HCT116 (cell line): ENCODE data around the gene YTHDF1. TPM values are rescaled to one million over a fixed set of nuclear protein-coding genes. Genes with fewer than 3 reads are reported as not detected.

Source experiments
- ATAC-seq: fragments of 200-7000 bp; cut with Tn5 transposase; 2 replicates; pipeline ENCODE4 v1.9.1; 2020; ENCODE audit warnings: mild to moderate bottlenecking, moderate library complexity
- BruUV-seq: library from RNA; stranded (reverse); fragments of 400-500 nt; replicated peaks from 2 replicates; lab custom pipeline; 2021; lab: Mats Ljungman, UMichigan
- CTCF ChIA-PET: fragments of 300-600 bp; sonication (Branson Sonifier 250); formaldehyde crosslinking; loops from one replicate; lab custom pipeline; 2021; ENCODE audit warnings: antibody characterized with exemption; lab: Charles Lee
- POLR2A ChIA-PET: fragments of 300-600, 350-600 bp; sonication (Branson Sonifier 250); formaldehyde crosslinking; loops from one replicate; lab custom pipeline; 2021; ENCODE audit warnings: antibody characterized with exemption; lab: Charles Lee
- RAD21 ChIA-PET, 2 experiments: fragments of 300-600 bp; sonication (Branson Sonifier 250); formaldehyde crosslinking; loops; one replicate each; lab custom pipeline; 2023; ENCODE audit warnings: low total read pairs in 2 of 2; ENCODE audit not compliant: uncharacterized antibody in 2 of 2, unreplicated experiment in 2 of 2, low non-redundant PET in 1 of 2; lab: Charles Lee
- DNase-seq: peaks from one replicate; pipeline ENCODE4 v3.0.0-alpha.2; 2010; ENCODE audit warnings: low read depth, low spot score
- H2AFZ ChIP-seq: fragments of 200-600 bp; shearing (Covaris generic), sonication (generic); 2 replicates; pipeline ENCODE4 v1.6.1; 2017; ENCODE audit warnings: low read depth, mixed run types, mixed read lengths, antibody characterized with exemption, low read length; ENCODE audit not compliant: poor library complexity, severe bottlenecking
- H3K27ac ChIP-seq: 2 replicates; pipeline ENCODE4 v1.5.1; 2012; ENCODE audit warnings: low read depth, low read length
- H3K27me3 ChIP-seq: fragments of 200-600 bp; sonication (generic); 2 replicates; pipeline ENCODE4 v1.6.1; 2016; ENCODE audit warnings: mixed run types, low read length, mixed read lengths; ENCODE audit not compliant: insufficient read depth
- H3K36me3 ChIP-seq, 2 experiments: fragments of 200-500 bp in 1 of 2; fragments of 200-600 bp in 1 of 2; sonication (Bioruptor generic) in 1 of 2; sonication (generic) in 1 of 2; 2 replicates each; pipeline versions ENCODE4 v1.5.1 to v1.6.1; 2014 to 2016; ENCODE audit warnings: low read length in 2 of 2, inconsistent platforms in 1 of 2, mixed read lengths in 1 of 2, mixed run types in 1 of 2; ENCODE audit not compliant: insufficient read depth in 2 of 2, control insufficient read depth in 1 of 2
- H3K4me1 ChIP-seq, 2 experiments: fragments of 200-600 bp in 1 of 2; sonication (generic) in 1 of 2; 2 replicates each; pipeline versions ENCODE4 v1.5.1 to v1.6.1; 2012 to 2017; ENCODE audit warnings: low read length in 2 of 2, inconsistent platforms in 1 of 2, mild to moderate bottlenecking in 1 of 2, mixed read lengths in 1 of 2, mixed run types in 1 of 2, moderate library complexity in 1 of 2; ENCODE audit not compliant: insufficient read depth in 2 of 2, control insufficient read depth in 1 of 2
- H3K4me2 ChIP-seq: fragments of 200-600 bp; sonication (generic); 2 replicates; pipeline ENCODE4 v1.6.1; 2017; ENCODE audit warnings: mixed run types, low read length, mixed read lengths
- H3K4me3 ChIP-seq, 2 experiments: fragments of 200-600 bp in 1 of 2; sonication (generic) in 1 of 2; replicated peaks in 1 of 2; 2 replicates each; pipeline ENCODE4 v1.5.1; 2011 to 2016; ENCODE audit warnings: low read length in 2 of 2, control low read depth in 1 of 2, low read depth in 1 of 2, mild to moderate bottlenecking in 1 of 2, mixed read lengths in 1 of 2, mixed run types in 1 of 2
- H3K79me2 ChIP-seq: fragments of 200-600 bp; sonication (generic); 2 replicates; pipeline ENCODE4 v1.6.1; 2017; ENCODE audit warnings: mild to moderate bottlenecking, mixed run types, low read length, moderate library complexity, mixed read lengths; ENCODE audit not compliant: insufficient read depth
- H3K9ac ChIP-seq: fragments of 200-600 bp; sonication (generic); 2 replicates; pipeline ENCODE4 v1.6.1; 2016; ENCODE audit warnings: low read length, mixed read lengths
- H3K9me2 ChIP-seq: fragments of 200-600 bp; sonication (generic), shearing (Covaris generic); 2 replicates; pipeline ENCODE4 v1.6.1; 2017; ENCODE audit warnings: mixed run types, mild to moderate bottlenecking, moderate library complexity; ENCODE audit not compliant: insufficient read depth
- H3K9me3 ChIP-seq, 2 experiments: fragments of 200-500 bp in 1 of 2; fragments of 200-600 bp in 1 of 2; sonication (Bioruptor generic) in 1 of 2; sonication (generic) in 1 of 2; 2 replicates each; pipeline ENCODE4 v1.6.1; 2014 to 2017; ENCODE audit warnings: low read length in 2 of 2, mixed read lengths in 2 of 2, inconsistent platforms in 1 of 2, low read depth in 1 of 2, mild to moderate bottlenecking in 1 of 2, mixed run types in 1 of 2, moderate library complexity in 1 of 2; ENCODE audit not compliant: control insufficient read depth in 1 of 2, insufficient read depth in 1 of 2
- H4K20me1 ChIP-seq: fragments of 200-600 bp; sonication (generic), shearing (Covaris generic); 2 replicates; pipeline ENCODE4 v1.6.1; 2017; ENCODE audit warnings: mixed run types, mild to moderate bottlenecking, moderate library complexity; ENCODE audit not compliant: insufficient read depth
- CBX3 ChIP-seq: IDR thresholded peaks from 2 replicates; pipeline ENCODE4 v1.6.1; 2012; ENCODE audit warnings: low read depth
- CEBPB ChIP-seq: IDR thresholded peaks from 2 replicates; pipeline ENCODE4 v1.6.1; 2012; ENCODE audit warnings: low read depth
- FOSL1 ChIP-seq: IDR thresholded peaks from 2 replicates; pipeline ENCODE4 v1.6.1; 2012; ENCODE audit warnings: low read depth
- JUND ChIP-seq: IDR thresholded peaks from 2 replicates; pipeline ENCODE4 v1.6.1; 2012
- POLR2A ChIP-seq: IDR thresholded peaks from 2 replicates; pipeline ENCODE4 v1.7.0; 2011; ENCODE audit warnings: borderline replicate concordance; ENCODE audit not compliant: insufficient read depth, insufficient read length; ENCODE audit errors: extremely low read depth
- POLR2AphosphoS5 ChIP-seq: IDR thresholded peaks from 2 replicates; pipeline ENCODE4 v1.6.1; 2011; ENCODE audit warnings: mild to moderate bottlenecking, low read depth, low read length, moderate library complexity
- RAD21 ChIP-seq: IDR thresholded peaks from 2 replicates; pipeline ENCODE4 v1.6.1; 2012; ENCODE audit warnings: low read depth, mild to moderate bottlenecking
- SIN3A ChIP-seq: IDR thresholded peaks from 2 replicates; pipeline ENCODE4 v1.6.1; 2012; ENCODE audit warnings: low read depth
- SP1 ChIP-seq: IDR thresholded peaks from 2 replicates; pipeline ENCODE4 v1.6.1; 2012; ENCODE audit warnings: low read depth
- SRF ChIP-seq: IDR thresholded peaks from 2 replicates; pipeline ENCODE4 v1.6.1; 2012; ENCODE audit warnings: low read depth
- TCF7L2 ChIP-seq: IDR thresholded peaks from 2 replicates; pipeline ENCODE4 v1.7.0; 2011; ENCODE audit warnings: borderline replicate concordance, inconsistent platforms; ENCODE audit not compliant: insufficient read depth, insufficient read length; ENCODE audit errors: extremely low read depth
- YY1 ChIP-seq: IDR thresholded peaks from 2 replicates; pipeline ENCODE4 v1.6.1; 2011; ENCODE audit warnings: low read length, low read depth, moderate library complexity, mild to moderate bottlenecking; ENCODE audit not compliant: insufficient replicate concordance; ENCODE audit errors: extremely low read depth
- ZFX ChIP-seq: fragments of 450-650 bp; IDR thresholded peaks from 2 replicates; pipeline ENCODE4 v1.6.1; 2017
- ZNF274 ChIP-seq: fragments of 200-500 bp; sonication (Bioruptor generic); IDR thresholded peaks from 2 replicates; pipeline ENCODE4 v1.6.1; 2014; ENCODE audit warnings: mild to moderate bottlenecking, low read depth, low read length, inconsistent platforms
- intact Hi-C: fragments of 100-400 bp; cut with micrococcal nuclease; formaldehyde crosslinking; loops from 2 replicates; pipeline ENCODE4 v1.10.0; 2022
- total RNA-seq: library from RNA; stranded (reverse); gene quantifications from one replicate; pipeline ENCODE4 v1.2.1, GENCODE V29; 2021; ENCODE audit not compliant: unreplicated experiment
- TF ChIP-seq, protein P1 (sequence below): IDR thresholded peaks from 2 replicates; pipeline ENCODE4 v1.6.1; 2011; ENCODE audit warnings: mild to moderate bottlenecking, low read length, moderate library complexity; ENCODE audit not compliant: insufficient replicate concordance; ENCODE audit errors: extremely low read depth
- TF ChIP-seq, protein P2 (sequence below): IDR thresholded peaks from 2 replicates; pipeline ENCODE4 v1.6.1; 2012
- TF ChIP-seq, protein P3 (sequence below): IDR thresholded peaks from 2 replicates; pipeline ENCODE4 v1.6.1; 2012
- TF ChIP-seq, protein P4 (sequence below): IDR thresholded peaks from 2 replicates; pipeline ENCODE4 v1.6.1; 2012; ENCODE audit warnings: low read depth
- TF ChIP-seq, protein P5 (sequence below), 3 experiments: fragments of 200-600 bp in 1 of 3; sonication (generic) in 1 of 3; IDR thresholded peaks in 2 of 3; conservative IDR thresholded peaks in 1 of 3; 2 replicates each; pipeline ENCODE4 v1.5.1; 2012 to 2017; ENCODE audit warnings: low read depth in 2 of 3, low read length in 2 of 3, antibody characterized with exemption in 1 of 3, borderline replicate concordance in 1 of 3, control low read depth in 1 of 3, mild to moderate bottlenecking in 1 of 3, mixed read lengths in 1 of 3, mixed run types in 1 of 3, moderate library complexity in 1 of 3; ENCODE audit not compliant: insufficient read depth in 1 of 3

The YTHDF1 gene
- total RNA-seq, 1 experiment from 2014 or later: 42.8 TPM

DNA sequence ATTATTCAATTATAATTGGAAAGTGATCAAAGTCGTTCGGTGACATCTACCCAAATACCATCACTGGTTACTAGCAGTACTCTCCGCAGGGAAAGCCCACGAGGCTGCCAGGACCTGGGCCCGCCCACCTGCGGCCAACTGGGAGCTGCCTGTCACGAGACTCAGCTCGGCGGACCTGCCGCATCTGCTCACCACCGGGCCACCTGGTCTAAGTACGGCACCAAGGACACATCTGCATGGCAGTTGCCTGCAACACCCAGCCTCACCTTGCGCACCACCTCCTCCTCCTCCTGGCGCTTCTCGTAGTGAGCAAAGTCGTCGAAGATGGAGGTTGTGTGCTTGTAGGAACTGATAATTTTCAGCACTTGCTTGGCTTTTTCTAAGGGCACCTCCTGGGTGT lies 13.9 kb downstream of the YTHDF1 start:
- intact Hi-C loops: no loop called here
- TF ChIP-seq, protein P1, sequence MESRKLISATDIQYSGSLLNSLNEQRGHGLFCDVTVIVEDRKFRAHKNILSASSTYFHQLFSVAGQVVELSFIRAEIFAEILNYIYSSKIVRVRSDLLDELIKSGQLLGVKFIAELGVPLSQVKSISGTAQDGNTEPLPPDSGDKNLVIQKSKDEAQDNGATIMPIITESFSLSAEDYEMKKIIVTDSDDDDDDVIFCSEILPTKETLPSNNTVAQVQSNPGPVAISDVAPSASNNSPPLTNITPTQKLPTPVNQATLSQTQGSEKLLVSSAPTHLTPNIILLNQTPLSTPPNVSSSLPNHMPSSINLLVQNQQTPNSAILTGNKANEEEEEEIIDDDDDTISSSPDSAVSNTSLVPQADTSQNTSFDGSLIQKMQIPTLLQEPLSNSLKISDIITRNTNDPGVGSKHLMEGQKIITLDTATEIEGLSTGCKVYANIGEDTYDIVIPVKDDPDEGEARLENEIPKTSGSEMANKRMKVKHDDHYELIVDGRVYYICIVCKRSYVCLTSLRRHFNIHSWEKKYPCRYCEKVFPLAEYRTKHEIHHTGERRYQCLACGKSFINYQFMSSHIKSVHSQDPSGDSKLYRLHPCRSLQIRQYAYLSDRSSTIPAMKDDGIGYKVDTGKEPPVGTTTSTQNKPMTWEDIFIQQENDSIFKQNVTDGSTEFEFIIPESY: no peak
- TF ChIP-seq POLR2AphosphoS5: no peak
- TF ChIP-seq YY1: no peak
- no peak for TF ChIP-seq TCF7L2
- TF ChIP-seq, protein P2, sequence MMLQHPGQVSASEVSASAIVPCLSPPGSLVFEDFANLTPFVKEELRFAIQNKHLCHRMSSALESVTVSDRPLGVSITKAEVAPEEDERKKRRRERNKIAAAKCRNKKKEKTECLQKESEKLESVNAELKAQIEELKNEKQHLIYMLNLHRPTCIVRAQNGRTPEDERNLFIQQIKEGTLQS: no peak
- no peak for TF ChIP-seq CBX3
- no peak for TF ChIP-seq ZFX
- TF ChIP-seq, protein P3, sequence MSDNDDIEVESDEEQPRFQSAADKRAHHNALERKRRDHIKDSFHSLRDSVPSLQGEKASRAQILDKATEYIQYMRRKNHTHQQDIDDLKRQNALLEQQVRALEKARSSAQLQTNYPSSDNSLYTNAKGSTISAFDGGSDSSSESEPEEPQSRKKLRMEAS: no peak
- TF ChIP-seq ZNF274: no peak
- no peak for TF ChIP-seq JUND
- TF ChIP-seq SIN3A: no peak
- TF ChIP-seq POLR2A: no peak
- TF ChIP-seq, protein P4, sequence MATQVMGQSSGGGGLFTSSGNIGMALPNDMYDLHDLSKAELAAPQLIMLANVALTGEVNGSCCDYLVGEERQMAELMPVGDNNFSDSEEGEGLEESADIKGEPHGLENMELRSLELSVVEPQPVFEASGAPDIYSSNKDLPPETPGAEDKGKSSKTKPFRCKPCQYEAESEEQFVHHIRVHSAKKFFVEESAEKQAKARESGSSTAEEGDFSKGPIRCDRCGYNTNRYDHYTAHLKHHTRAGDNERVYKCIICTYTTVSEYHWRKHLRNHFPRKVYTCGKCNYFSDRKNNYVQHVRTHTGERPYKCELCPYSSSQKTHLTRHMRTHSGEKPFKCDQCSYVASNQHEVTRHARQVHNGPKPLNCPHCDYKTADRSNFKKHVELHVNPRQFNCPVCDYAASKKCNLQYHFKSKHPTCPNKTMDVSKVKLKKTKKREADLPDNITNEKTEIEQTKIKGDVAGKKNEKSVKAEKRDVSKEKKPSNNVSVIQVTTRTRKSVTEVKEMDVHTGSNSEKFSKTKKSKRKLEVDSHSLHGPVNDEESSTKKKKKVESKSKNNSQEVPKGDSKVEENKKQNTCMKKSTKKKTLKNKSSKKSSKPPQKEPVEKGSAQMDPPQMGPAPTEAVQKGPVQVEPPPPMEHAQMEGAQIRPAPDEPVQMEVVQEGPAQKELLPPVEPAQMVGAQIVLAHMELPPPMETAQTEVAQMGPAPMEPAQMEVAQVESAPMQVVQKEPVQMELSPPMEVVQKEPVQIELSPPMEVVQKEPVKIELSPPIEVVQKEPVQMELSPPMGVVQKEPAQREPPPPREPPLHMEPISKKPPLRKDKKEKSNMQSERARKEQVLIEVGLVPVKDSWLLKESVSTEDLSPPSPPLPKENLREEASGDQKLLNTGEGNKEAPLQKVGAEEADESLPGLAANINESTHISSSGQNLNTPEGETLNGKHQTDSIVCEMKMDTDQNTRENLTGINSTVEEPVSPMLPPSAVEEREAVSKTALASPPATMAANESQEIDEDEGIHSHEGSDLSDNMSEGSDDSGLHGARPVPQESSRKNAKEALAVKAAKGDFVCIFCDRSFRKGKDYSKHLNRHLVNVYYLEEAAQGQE: no peak
- TF ChIP-seq CEBPB: no peak
- no peak for TF ChIP-seq FOSL1
- TF ChIP-seq SP1: no peak
- TF ChIP-seq RAD21: no peak
- TF ChIP-seq SRF: no peak
- TF ChIP-seq, protein P5, sequence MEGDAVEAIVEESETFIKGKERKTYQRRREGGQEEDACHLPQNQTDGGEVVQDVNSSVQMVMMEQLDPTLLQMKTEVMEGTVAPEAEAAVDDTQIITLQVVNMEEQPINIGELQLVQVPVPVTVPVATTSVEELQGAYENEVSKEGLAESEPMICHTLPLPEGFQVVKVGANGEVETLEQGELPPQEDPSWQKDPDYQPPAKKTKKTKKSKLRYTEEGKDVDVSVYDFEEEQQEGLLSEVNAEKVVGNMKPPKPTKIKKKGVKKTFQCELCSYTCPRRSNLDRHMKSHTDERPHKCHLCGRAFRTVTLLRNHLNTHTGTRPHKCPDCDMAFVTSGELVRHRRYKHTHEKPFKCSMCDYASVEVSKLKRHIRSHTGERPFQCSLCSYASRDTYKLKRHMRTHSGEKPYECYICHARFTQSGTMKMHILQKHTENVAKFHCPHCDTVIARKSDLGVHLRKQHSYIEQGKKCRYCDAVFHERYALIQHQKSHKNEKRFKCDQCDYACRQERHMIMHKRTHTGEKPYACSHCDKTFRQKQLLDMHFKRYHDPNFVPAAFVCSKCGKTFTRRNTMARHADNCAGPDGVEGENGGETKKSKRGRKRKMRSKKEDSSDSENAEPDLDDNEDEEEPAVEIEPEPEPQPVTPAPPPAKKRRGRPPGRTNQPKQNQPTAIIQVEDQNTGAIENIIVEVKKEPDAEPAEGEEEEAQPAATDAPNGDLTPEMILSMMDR (IDR thresholded peaks at IDR 0.05 in 2 of 3, conservative IDR thresholded peaks at IDR 0.05 in 1 of 3; ENCODE audit: borderline replicate concordance in 1 of 3, insufficient read depth in 1 of 3, low read depth in 2 of 3, low read length in 2 of 3): no peak
- Histone ChIP-seq H3K9ac (no peak overlapping the region), H3K4me3 (no peak overlapping the region), H3K9me2 (no peaks in the 10 kb centered on the region), H3K27ac (no peak overlapping the region), H3K4me1 (no peaks in the 10 kb centered on the region), H3K9me3 (no peaks in the 10 kb centered on the region), H3K27me3 (no peaks in the 10 kb centered on the region), H4K20me1 (peaks cover 15% of the 10 kb centered on the region; the same call in 1 of the 2 replicates), H3K4me2 (no peak overlapping the region), H3K79me2 (peaks cover 100% of the 10 kb centered on the region), H2AFZ (no peak overlapping the region), H3K36me3 (peaks cover 36 to 47% of the 10 kb centered on the region in 2 experiments; a peak in 3 of 4 replicates)
- CTCF ChIA-PET: no interaction called here
- BruUV-seq: no TSS peak
- RAD21 ChIA-PET: no interaction called here
- ATAC-seq (no peak), DNase-seq (no peak)
- POLR2A ChIA-PET: no interaction called here
